Naive thymus-derived CD4-positive, alpha-beta T cell (primary cell): ENCODE results near the gene TH. TPM values are rescaled to one million over a fixed set of nuclear protein-coding genes. Genes with fewer than 3 reads are reported as not detected.

ENCODE experiments used
- ATAC-seq: fragments of 150-1000 bp; cut with Tn5 transposase; 2 replicates; pipeline ENCODE4 v1.10.0; 2021; ENCODE audit warnings: mild to moderate bottlenecking, moderate library complexity
- CTCF ChIA-PET: fragments of 350-600 bp; sonication (Branson Sonifier 250); formaldehyde crosslinking; loops from one replicate; lab custom pipeline; 2021; ENCODE audit warnings: antibody characterized with exemption; lab: Charles Lee
- POLR2A ChIA-PET: fragments of 350-600 bp; sonication (Branson Sonifier 250); formaldehyde crosslinking; loops from one replicate; lab custom pipeline; 2021; ENCODE audit warnings: antibody characterized with exemption, inconsistent platforms; lab: Charles Lee
- DNase-seq, 9 donors: peaks; one replicate each; pipeline versions ENCODE4 v3.0.0 to v3.0.0-alpha.2; 2020 to 2022; ENCODE audit warnings: mixed read lengths in 1 of 9
- H3K27ac ChIP-seq: one replicate; pipeline ENCODE4 v1.7.0; 2013; ENCODE audit warnings: mild to moderate bottlenecking, low read depth, low read length, moderate library complexity
- H3K27me3 ChIP-seq, 2 donors: one replicate each; pipeline ENCODE4 v1.7.0; 2013; ENCODE audit warnings: low read length in 2 of 2, mild to moderate bottlenecking in 2 of 2, moderate library complexity in 2 of 2; ENCODE audit not compliant: control insufficient read depth in 2 of 2, insufficient read depth in 2 of 2
- H3K36me3 ChIP-seq, 3 experiments: 1 replicate in 2 of 3; 2 replicates in 1 of 3; pipeline ENCODE4 v1.7.0; 2013; ENCODE audit warnings: low read length in 3 of 3, mild to moderate bottlenecking in 3 of 3, moderate library complexity in 1 of 3; ENCODE audit not compliant: insufficient read depth in 3 of 3, control insufficient read depth in 2 of 3
- H3K4me1 ChIP-seq, 2 donors: one replicate each; pipeline ENCODE4 v1.7.0; 2013; ENCODE audit warnings: low read length in 2 of 2, mild to moderate bottlenecking in 2 of 2, moderate library complexity in 1 of 2; ENCODE audit not compliant: control insufficient read depth in 2 of 2, insufficient read depth in 2 of 2
- H3K4me3 ChIP-seq: 2 replicates; pipeline ENCODE4 v1.7.0; 2013; ENCODE audit warnings: mild to moderate bottlenecking, low read length
- H3K9me3 ChIP-seq, 3 experiments: 1 replicate in 2 of 3; 2 replicates in 1 of 3; pipeline ENCODE4 v1.7.0; 2013; ENCODE audit warnings: low read length in 3 of 3; ENCODE audit not compliant: control insufficient read depth in 2 of 3
- H3K27ac Mint-ChIP-seq, 9 donors: one replicate each; pipeline ENCODE4 v1.8.0; 2020 to 2022; ENCODE audit warnings: mixed read lengths in 9 of 9, mild to moderate bottlenecking in 8 of 9, moderate library complexity in 5 of 9, inconsistent platforms in 2 of 9
- H3K27me3 Mint-ChIP-seq, 5 donors: one replicate each; pipeline ENCODE4 v1.8.0; 2021 to 2022; ENCODE audit warnings: mixed read lengths in 5 of 5, mild to moderate bottlenecking in 1 of 5
- H3K36me3 Mint-ChIP-seq, 5 donors: one replicate each; pipeline ENCODE4 v1.8.0; 2020 to 2022; ENCODE audit warnings: mixed read lengths in 5 of 5, mild to moderate bottlenecking in 3 of 5, inconsistent platforms in 1 of 5
- H3K4me1 Mint-ChIP-seq, 7 donors: one replicate each; pipeline ENCODE4 v1.8.0; 2020 to 2022; ENCODE audit warnings: mixed read lengths in 7 of 7, mild to moderate bottlenecking in 3 of 7, inconsistent platforms in 1 of 7
- H3K4me3 Mint-ChIP-seq, 10 donors: one replicate each; pipeline ENCODE4 v1.8.0; 2020 to 2022; ENCODE audit warnings: mild to moderate bottlenecking in 10 of 10, mixed read lengths in 10 of 10, moderate library complexity in 6 of 10, inconsistent platforms in 2 of 10
- H3K9me3 Mint-ChIP-seq, 11 donors: one replicate each; pipeline ENCODE4 v1.8.0; 2020 to 2022; ENCODE audit warnings: mixed read lengths in 11 of 11, mild to moderate bottlenecking in 4 of 11, inconsistent platforms in 1 of 11, moderate library complexity in 1 of 11
- intact Hi-C, 2 donors: fragments of 100-400 bp; cut with micrococcal nuclease; formaldehyde crosslinking; loops; one replicate each; pipeline ENCODE4 v1.15.1; 2023
- polyA plus RNA-seq, 2 donors: library from polyadenylated mRNA; unstranded; fragments of 300-500 nt; fragmentation: Illumina TruSeq; gene quantifications; one replicate each; pipeline ENCODE4 v1.2.3, GENCODE V29; 2021
- total RNA-seq, 6 experiments: library from RNA in 5 of 6; stranded (reverse) in 5 of 6; gene quantifications; 1 replicate in 5 of 6; 2 replicates in 1 of 6; pipeline ENCODE4 v1.2.3 and lab custom pipeline; 2021 to 2026

TH gene
- total and polyA plus RNA-seq, 7 experiments from 2014 or later = not detected

DNA sequence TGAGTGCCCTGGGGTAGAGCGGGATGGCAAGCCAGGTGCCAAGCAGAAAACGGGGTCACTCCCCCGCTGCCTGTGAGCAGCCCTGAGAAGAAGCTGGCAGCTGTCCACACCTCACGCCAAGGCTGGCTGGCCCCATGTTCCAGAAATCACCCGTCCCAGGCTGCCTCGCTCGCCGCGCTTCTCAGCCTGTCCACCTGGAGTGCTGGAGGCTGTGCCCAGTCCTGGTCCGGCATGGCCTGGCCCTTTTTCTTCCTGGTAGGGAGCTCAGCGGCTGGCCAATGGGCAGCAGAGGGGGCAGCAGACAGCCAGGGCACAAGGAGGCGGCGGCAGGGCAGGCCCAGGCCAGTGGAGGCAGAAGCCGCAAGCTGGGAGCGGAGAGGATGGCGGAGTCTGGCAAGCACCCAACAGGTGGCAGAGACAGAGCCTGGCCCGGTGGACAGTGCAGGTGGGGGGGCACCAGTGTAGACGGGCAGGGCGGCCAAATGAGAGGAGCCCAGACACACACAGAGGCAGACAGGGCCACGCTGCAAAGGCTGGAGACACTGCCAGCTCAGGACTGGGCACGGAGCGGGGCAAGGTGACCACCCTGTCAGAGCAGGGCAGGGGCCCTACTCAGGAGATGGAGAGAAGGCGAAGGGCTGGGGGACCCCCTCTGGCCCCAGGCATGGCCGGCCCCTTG lies 37.2 kb upstream of the TH start:
- no peak overlapping the region for H3K4me3 Mint-ChIP-seq
- CTCF ChIA-PET = no interaction called here
- Histone ChIP-seq H3K9me3 (peaks cover 0 to 7% (median 0%) of the 10 kb centered on the region in 3 experiments), H3K27me3 (no peaks in the 10 kb centered on the region), H3K4me3 (no peak overlapping the region), H3K4me1 (peaks cover 0 to 5% of the 10 kb centered on the region in 2 donors), H3K36me3 (no peaks in the 10 kb centered on the region), H3K27ac (no peak overlapping the region)
- H3K27me3 Mint-ChIP-seq = peaks cover 0 to 5% (median 0%) of the 10 kb centered on the region in 5 donors
- H3K9me3 Mint-ChIP-seq = peaks cover 0 to 10% (median 0%) of the 10 kb centered on the region in 11 donors
- peaks cover 3 to 12% (median 7%) of the 10 kb centered on the region in 7 donors for H3K4me1 Mint-ChIP-seq
- H3K27ac Mint-ChIP-seq = no peak overlapping the region
- POLR2A ChIA-PET = no interaction called here
- DNase-seq = peak in 1 of 9 donors; percentile 16
- H3K36me3 Mint-ChIP-seq = no peaks in the 10 kb centered on the region
- ATAC-seq = no peak
- intact Hi-C loops = no loop called here

DNA sequence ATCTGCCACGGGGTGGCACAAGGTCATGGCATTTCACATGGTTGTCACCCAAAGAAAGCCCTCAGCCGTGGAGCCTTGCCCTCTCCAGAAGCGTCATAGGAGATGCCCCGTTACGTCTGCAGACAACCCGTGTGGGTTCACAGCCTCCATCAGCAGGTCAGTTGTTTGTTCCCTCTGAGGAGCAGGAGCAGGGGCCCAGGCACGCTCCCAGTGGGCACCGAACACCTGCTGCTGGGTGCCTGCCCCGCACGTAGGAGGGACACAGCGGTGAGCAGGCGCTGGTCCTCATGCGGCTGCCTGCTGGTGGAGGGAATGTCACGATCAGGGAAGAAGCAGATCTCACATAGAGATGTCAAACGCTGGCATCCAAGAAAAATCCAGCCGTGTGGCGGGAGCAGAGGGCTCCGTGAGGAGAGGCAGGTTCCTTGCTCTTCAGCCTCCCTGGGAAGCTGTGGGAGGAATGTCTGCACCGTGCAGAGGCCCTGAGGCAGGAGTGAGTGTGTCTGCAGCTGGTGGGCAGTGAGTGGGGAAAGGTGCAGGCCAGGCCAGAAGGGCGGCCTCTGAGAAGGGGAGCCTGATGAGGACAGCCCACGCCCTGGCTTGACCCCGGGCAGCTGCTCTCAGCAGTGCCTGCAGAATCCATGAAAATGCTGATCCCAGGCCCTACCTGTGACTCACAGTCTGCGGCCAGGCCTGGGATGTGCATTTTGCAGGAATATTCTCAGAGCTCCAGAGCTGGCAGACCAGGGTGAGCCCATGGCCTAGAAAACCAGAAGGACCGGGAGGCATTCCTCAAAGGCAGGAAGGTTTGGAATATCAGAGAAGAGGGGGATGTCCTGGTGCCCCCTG lies 36.4 kb upstream of the TH start:
- peaks cover 0 to 6% (median 0%) of the 10 kb centered on the region in 7 donors for H3K4me1 Mint-ChIP-seq
- intact Hi-C loops = no loop called here
- POLR2A ChIA-PET = no interaction called here
- H3K9me3 Mint-ChIP-seq = peaks cover 0 to 10% (median 0%) of the 10 kb centered on the region in 11 donors
- H3K36me3 ChIP-seq = no peaks in the 10 kb centered on the region
- no peak for ATAC-seq
- no peak overlapping the region for H3K4me3 Mint-ChIP-seq
- H3K27me3 ChIP-seq = no peaks in the 10 kb centered on the region
- no peak overlapping the region for H3K4me3 ChIP-seq
- H3K4me1 ChIP-seq = no peaks in the 10 kb centered on the region
- peaks cover 0 to 5% (median 0%) of the 10 kb centered on the region in 5 donors for H3K27me3 Mint-ChIP-seq
- no peaks in the 10 kb centered on the region for H3K36me3 Mint-ChIP-seq
- CTCF ChIA-PET = no interaction called here
- DNase-seq = peak in 2 of 9 donors; percentile 4 to 17
- no peak overlapping the region for H3K27ac Mint-ChIP-seq
- H3K9me3 ChIP-seq = peaks cover 0 to 7% (median 0%) of the 10 kb centered on the region in 3 experiments
- no peak overlapping the region for H3K27ac ChIP-seq

- Histone ChIP-seq H3K36me3 (no peaks in the 10 kb centered on the region), H3K4me3 (no peak overlapping the region), H3K9me3 (peaks cover 0 to 7% (median 0%) of the 10 kb centered on the region in 3 experiments), H3K4me1 (no peaks in the 10 kb centered on the region), H3K27me3 (no peaks in the 10 kb centered on the region), H3K27ac (no peak overlapping the region)
- Mint-ChIP-seq H3K36me3 (no peaks in the 10 kb centered on the region), H3K27ac (no peak overlapping the region), H3K4me3 (no peak overlapping the region), H3K4me1 (peaks cover 0 to 6% (median 0%) of the 10 kb centered on the region in 7 donors), H3K9me3 (peaks cover 0 to 10% (median 0%) of the 10 kb centered on the region in 11 donors), H3K27me3 (peaks cover 0 to 5% (median 0%) of the 10 kb centered on the region in 5 donors)
- CTCF ChIA-PET = no interaction called here
- DNase-seq = peak in 2 of 9 donors; percentile 2 to 15
- no peak for ATAC-seq
- POLR2A ChIA-PET = no interaction called here
- intact Hi-C loops = no loop called here
Observed at GRCh38 chr11:2207212-2207611, 35.6 kb upstream of the TH start.

- no peaks in the 10 kb centered on the region for H3K36me3 ChIP-seq
- Mint-ChIP-seq H3K36me3 (peaks cover 0 to under 1% (median 0%) of the 10 kb centered on the region in 5 donors), H3K27me3 (peaks cover 0 to 5% (median 0%) of the 10 kb centered on the region in 5 donors), H3K9me3 (peaks cover 0 to 16% (median 1%) of the 10 kb centered on the region in 11 donors), H3K4me3 (no peak overlapping the region), H3K27ac (peak overlapping the region in 1 of 9 donors; percentile 59), H3K4me1 (peaks cover 0 to 6% (median 0%) of the 10 kb centered on the region in 7 donors)
- ATAC-seq = no peak
- intact Hi-C loops = no loop called here
- no peak overlapping the region for H3K4me3 ChIP-seq
- no peak overlapping the region for H3K27ac ChIP-seq
- H3K4me1 ChIP-seq = no peaks in the 10 kb centered on the region
- H3K27me3 ChIP-seq = no peaks in the 10 kb centered on the region
- H3K9me3 ChIP-seq = peaks cover 0 to 7% (median 0%) of the 10 kb centered on the region in 3 experiments
- POLR2A ChIA-PET = no interaction called here
- CTCF ChIA-PET = no interaction called here
- DNase-seq = peak in 1 of 9 donors; percentile 9
Observed at GRCh38 chr11:2205981-2206690, 34.5 kb upstream of the TH start.

DNA sequence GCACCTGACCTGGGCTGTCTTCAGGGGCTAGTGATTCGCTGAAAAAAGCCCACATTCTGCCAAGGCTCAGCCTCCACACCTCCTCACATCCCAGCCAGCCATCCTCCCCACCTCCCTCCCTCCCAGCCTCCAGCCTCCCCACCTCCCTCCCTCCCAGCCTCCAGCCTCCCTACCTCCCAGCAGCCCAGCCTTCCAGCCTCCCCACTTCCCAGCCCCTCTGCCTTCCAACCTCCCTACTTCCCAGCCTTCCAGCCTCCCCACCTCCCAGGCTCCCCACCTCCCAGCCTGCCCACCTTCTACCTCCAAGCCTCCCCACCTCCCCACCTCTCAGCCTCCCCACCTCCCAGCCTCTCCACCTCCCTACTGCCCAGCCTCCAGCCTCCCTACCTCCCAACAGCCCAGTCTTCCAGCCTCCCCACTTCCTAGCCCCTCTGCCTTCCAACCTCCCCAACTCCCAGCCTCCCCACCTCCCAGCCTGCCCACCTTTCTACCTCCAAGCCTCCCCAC lies 33.7 kb upstream of the TH start:
- intact Hi-C loops = no loop called here
- H3K27ac Mint-ChIP-seq = no peak overlapping the region
- H3K4me1 ChIP-seq = no peaks in the 10 kb centered on the region
- peaks cover 0 to 7% (median 0%) of the 10 kb centered on the region in 3 experiments for H3K9me3 ChIP-seq
- ATAC-seq (no peak), DNase-seq (peak in 1 of 9 donors; percentile 1)
- H3K9me3 Mint-ChIP-seq = peaks cover 0 to 20% (median 4%) of the 10 kb centered on the region in 11 donors
- peaks cover 0 to 9% (median 0%) of the 10 kb centered on the region in 5 donors for H3K36me3 Mint-ChIP-seq
- H3K27ac ChIP-seq = no peak overlapping the region
- no peaks in the 10 kb centered on the region for H3K27me3 ChIP-seq
- CTCF ChIA-PET = no interaction called here
- H3K4me3 ChIP-seq = no peak overlapping the region
- no peaks in the 10 kb centered on the region for H3K36me3 ChIP-seq
- H3K27me3 Mint-ChIP-seq = peaks cover 0 to 5% (median 0%) of the 10 kb centered on the region in 5 donors
- POLR2A ChIA-PET = no interaction called here
- H3K4me3 Mint-ChIP-seq = no peak overlapping the region
- H3K4me1 Mint-ChIP-seq = peaks cover 0 to 6% (median 0%) of the 10 kb centered on the region in 7 donors
